ENCODE data around the gene ISM2.

GRCh38 chr14:77469067-77469505 is 29.5 kb downstream of the ISM2 start:
- TF ChIP-seq CTCF (IDR thresholded peaks at IDR 0.05; ENCODE audit: low read depth, low read length) (no peak), EZH2phosphoT487 (IDR thresholded peaks at IDR 0.05; ENCODE audit: low read depth) (no peak)
